ENCODE measurements around the gene ZNF71.
"Not testable (repeated sequence)": the region's sequence is repeated elsewhere in the genome, so short reads cannot be mapped to it uniquely, and the experiment has no call there.

The ZNF71 gene

GRCh38 chr19:56670961-56671612, 76.0 kb downstream of the ZNF71 start:
- H3K27ac ChIP-seq = no peak overlapping the region
- ChIA-PET CTCF (no interaction called here), POLR2A (ENCODE audit: low non-redundant PET) (no interaction called here)
- no peak for TF ChIP-seq CTCF (conservative IDR thresholded peaks at IDR 0.05; ENCODE audit: low read depth)
- DNase-seq (ENCODE audit: low spot score) = no peak

GRCh38 chr19:56671613-56671994, 76.5 kb downstream of the ZNF71 start, which contains the start of gene ZNF835:
Gene ZNF835 (minus strand): TSS chr19:56671757. CDS start chr19:56665198, 6,559 bp downstream.
- ChIA-PET POLR2A (ENCODE audit: low non-redundant PET) (no interaction called here), CTCF (no interaction called here)
- DNase-seq (ENCODE audit: low spot score) = no peak
- no peak for TF ChIP-seq CTCF (conservative IDR thresholded peaks at IDR 0.05; ENCODE audit: low read depth)
- no peak within 1 kb of the TSS for H3K27ac ChIP-seq

GRCh38 chr19:56672610-56673009, 77.5 kb downstream of the ZNF71 start:
- H3K27ac ChIP-seq; DNase-seq (ENCODE audit: low spot score); POLR2A ChIA-PET (ENCODE audit: low non-redundant PET): not testable (repeated sequence)
- CTCF ChIA-PET = interaction anchor here (0.5 kb wide), 1 partner anchor 230 kb away, joined by 4 read pairs; no protein-coding TSS in a partner anchor

Measured in RWPE1 (cell line).